LNCaP clone FGC (cell line): ENCODE data around the gene TBX21.

Experiments
- DNase-seq: peaks from one replicate; pipeline ENCODE4 v3.0.0-alpha.2; 2011; ENCODE audit warnings: low read depth
- H3K4me3 ChIP-seq: 2 replicates; pipeline ENCODE4 v1.5.1; 2011; ENCODE audit warnings: mild to moderate bottlenecking, low read depth, low read length, control low read depth
- CTCF ChIP-seq: IDR thresholded peaks from 2 replicates; pipeline ENCODE4 v1.5.1; 2012; ENCODE audit warnings: mild to moderate bottlenecking; ENCODE audit not compliant: control insufficient read depth, insufficient read depth; ENCODE audit errors: extremely low read depth

TBX21 gene

GRCh38 chr17:47694581-47695428 is 38.2 kb upstream of the TBX21 start:
- TF ChIP-seq CTCF: no peak
- no peak for DNase-seq
- peak overlapping the region; percentile 74 for H3K4me3 ChIP-seq

DNA sequence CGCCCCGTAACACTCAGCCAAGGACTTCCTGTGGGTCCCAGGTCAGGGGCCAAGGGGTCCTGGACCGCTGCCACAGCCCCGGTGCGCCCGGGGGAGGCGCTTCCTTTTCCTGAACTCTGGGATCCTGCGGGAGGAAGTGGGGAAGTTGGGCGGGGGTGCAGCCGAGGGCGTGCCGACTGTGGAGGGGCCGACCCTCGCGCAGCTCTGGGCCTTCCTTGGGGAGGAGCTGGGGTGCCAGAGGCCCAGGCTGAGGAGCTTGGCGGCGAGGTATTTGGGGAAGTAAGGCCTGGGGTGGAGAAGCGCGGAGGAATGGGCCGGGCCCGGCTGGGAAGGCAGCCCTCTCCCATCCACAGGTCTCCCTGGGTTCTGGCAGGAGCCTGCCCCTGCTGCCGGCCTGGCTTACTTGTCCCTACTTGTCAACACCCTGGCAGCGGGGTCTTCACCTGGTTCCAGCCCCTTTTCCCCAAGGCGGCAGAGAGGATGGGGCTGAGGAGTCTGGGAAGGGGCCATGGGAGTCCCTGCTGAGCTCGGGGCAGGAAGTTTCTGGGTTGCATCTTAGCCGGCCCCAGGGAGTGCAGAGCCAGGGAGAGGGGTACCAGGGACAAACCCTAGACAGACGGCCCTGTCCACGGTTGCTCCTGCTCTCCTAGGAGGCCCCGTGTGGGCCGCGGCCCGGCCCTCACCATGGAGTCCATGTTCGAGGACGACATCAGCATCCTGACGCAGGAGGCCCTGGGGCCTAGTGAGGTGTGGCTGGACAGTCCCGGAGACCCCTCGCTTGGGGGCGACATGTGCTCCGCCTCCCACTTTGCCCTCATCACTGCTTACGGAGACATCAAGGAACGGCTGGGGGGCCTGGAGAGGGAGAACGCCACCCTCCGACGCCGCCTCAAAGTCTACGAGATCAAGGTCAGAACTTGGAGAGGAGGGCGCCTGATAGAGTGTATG is 37.3 kb upstream of the TBX21 start:
- peak overlapping the region; percentile 74 for H3K4me3 ChIP-seq
- no peak for TF ChIP-seq CTCF
- no peak for DNase-seq

DNA sequence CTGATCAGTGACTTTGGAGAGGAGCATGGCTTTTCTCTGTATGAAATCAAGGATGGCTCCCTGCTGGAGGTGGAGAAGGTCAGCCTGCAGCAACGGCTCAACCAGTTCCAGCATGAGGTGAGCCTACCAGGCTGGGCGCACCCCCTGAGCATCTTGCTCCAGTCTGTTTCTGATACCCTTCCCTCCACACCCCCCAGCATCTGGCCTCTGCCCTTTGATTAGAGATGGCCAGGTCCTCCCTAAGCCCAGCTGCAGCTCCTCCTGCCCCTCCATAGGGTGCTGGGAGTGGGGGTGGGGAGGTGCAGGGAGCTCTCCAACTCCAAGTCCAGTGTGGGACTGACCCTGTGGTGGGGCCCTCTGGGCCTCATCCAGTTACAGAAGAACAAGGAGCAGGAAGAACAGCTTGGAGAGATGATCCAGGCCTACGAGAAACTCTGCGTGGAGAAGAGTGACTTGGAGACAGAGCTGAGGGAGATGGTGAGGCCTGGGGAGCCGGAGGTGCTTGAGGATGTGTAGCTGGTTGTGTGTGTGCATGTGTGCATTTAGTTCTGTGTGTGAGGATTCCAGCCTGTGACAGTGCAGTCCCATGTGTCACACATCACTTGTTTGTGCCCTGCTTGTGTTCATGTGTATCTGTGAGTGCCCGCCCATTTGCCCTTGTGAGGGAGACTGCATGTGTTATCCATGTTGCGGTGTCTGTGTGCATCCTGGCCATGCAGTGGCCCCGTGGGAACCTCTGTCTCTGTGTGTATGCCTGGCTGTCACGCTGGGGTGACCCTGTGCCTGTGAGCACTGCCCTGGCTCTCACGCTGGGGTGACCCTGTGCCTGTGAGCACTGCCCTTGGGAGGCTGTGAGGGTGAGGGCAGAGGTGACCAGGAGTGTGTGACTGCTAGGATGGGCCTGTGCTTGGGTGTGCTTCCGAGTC is 36.1 kb upstream of the TBX21 start:
- no peak overlapping the region for H3K4me3 ChIP-seq
- TF ChIP-seq CTCF: no peak
- no peak for DNase-seq

DNA sequence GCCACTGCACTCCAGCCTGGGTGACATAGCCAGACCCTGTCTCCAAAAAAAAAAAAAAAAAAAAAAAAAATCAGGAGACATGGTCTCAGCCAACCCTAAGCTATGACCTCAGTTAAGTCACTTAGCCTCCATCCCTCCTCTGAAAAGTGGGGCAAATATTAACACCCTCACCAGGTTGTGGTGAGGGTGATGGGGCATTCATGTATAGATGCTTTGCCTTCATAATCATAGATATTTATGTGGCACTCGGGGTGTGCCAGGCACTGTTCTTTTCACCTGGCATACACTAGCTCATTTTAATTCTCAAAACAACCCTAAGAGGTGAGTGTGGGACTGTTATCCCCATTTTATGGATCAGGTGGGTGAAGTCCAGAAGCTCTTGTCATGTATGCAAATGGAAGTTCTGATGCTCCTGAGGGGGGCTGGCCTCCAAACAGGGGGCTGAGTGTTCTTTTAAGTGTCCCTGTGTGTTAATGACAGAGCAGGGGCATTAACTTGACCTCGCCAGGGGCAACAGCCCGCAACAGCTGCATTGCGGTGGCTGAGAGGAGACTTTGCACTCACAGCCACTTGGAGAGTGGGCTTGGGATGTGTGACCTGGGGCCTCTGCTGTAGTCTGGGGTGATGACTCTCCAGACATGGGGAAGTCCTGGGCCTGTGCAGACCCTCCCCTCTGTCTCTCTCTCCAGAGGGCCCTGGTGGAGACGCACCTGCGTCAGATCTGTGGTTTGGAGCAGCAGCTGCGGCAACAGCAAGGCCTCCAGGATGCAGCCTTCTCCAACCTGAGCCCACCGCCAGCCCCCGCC is 34.9 kb upstream of the TBX21 start:
- TF ChIP-seq CTCF: no peak
- DNase-seq: no peak
- H3K4me3 ChIP-seq: no peak overlapping the region

GRCh38 chr17:47698749-47699535 is 34.1 kb upstream of the TBX21 start:
- TF ChIP-seq CTCF: peak; percentile 77
- H3K4me3 ChIP-seq: no peak overlapping the region
- no peak for DNase-seq

DNA sequence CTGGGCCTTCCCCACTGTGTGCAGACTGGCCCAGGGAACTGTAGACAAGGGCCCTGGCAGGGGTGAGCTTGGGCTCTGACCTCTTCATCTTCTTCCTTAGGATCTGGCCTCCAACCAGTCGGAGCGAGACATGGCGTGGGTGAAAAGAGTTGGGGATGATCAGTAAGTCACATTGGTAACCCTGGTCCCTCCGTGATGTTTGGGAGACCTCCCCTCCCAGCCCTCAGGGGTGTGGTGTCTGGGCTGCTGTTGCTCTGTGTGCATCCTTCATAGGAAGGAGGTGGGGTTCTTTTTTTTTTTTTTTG is 33.5 kb upstream of the TBX21 start:
- no peak for TF ChIP-seq CTCF
- DNase-seq: no peak
- H3K4me3 ChIP-seq: no peak overlapping the region
